GM10248 (cell line): ENCODE measurements around the gene CLASP1.

Experiments used
- CTCF ChIA-PET: fragments of 300-600 bp; sonication (Branson Sonifier 250); formaldehyde crosslinking; extraction: SDS; loops from one replicate; lab custom pipeline; 2021; ENCODE audit warnings: antibody characterized with exemption; lab: Yijun Ruan, JAX
- POLR2A ChIA-PET: fragments of 350-650 bp; sonication (Branson Sonifier 250); formaldehyde crosslinking; extraction: SDS; loops from one replicate; lab custom pipeline; 2020; ENCODE audit warnings: antibody characterized with exemption; lab: Yijun Ruan, JAX
- DNase-seq: peaks from one replicate; pipeline ENCODE4 v3.0.0; 2012; ENCODE audit errors: extremely low spot score
- TF ChIP-seq, protein P1 (sequence below): IDR thresholded peaks from 2 replicates; pipeline ENCODE4 v1.5.1; 2012; ENCODE audit warnings: mild to moderate bottlenecking, low read depth; ENCODE audit errors: extremely low read depth, missing control alignments, control extremely low read depth

CLASP1 gene

GRCh38 chr2:121417826-121418225 lies 231.4 kb downstream of the CLASP1 start:
- no peak for DNase-seq

GRCh38 chr2:121415727-121416126 lies 233.5 kb downstream of the CLASP1 start:
- DNase-seq = no peak
- CTCF ChIA-PET = interaction anchor here (1.0 to 1.6 kb wide), 2 partner anchors 13 to 15 kb away, joined by 3 to 5 read pairs; no protein-coding TSS in a partner anchor
- TF ChIP-seq, protein P1, sequence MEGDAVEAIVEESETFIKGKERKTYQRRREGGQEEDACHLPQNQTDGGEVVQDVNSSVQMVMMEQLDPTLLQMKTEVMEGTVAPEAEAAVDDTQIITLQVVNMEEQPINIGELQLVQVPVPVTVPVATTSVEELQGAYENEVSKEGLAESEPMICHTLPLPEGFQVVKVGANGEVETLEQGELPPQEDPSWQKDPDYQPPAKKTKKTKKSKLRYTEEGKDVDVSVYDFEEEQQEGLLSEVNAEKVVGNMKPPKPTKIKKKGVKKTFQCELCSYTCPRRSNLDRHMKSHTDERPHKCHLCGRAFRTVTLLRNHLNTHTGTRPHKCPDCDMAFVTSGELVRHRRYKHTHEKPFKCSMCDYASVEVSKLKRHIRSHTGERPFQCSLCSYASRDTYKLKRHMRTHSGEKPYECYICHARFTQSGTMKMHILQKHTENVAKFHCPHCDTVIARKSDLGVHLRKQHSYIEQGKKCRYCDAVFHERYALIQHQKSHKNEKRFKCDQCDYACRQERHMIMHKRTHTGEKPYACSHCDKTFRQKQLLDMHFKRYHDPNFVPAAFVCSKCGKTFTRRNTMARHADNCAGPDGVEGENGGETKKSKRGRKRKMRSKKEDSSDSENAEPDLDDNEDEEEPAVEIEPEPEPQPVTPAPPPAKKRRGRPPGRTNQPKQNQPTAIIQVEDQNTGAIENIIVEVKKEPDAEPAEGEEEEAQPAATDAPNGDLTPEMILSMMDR = no peak
- POLR2A ChIA-PET = no interaction called here

More at GRCh38 chr2:121417826-121418225, 231.4 kb downstream of the CLASP1 start:
- POLR2A ChIA-PET = no interaction called here
- TF ChIP-seq, protein P1 = no peak
- CTCF ChIA-PET = no interaction called here

DNA sequence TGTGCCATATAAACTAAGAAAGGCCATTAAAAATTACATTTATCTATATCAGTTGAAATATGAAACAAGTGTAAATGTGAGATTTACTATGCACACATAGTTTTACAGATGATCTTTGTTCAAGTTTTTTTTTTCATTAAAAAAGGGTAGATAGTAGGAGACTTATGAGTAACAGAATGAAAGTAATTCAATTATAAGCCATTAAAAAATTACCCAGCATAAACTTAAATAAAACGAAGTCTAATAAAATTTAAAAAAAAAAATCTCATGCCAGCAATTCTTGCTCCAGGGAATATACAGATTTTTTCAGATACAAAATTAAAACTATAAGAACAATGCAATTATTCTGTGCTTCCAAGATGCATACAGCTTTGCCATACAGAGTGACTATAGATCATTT lies 236.9 kb downstream of the CLASP1 start:
- TF ChIP-seq, protein P1 = no peak
- ChIA-PET POLR2A (no interaction called here), CTCF (interaction anchor here (1.1 to 2.9 kb wide), 5 partner anchors 8 to 56 kb away, joined by 3 to 13 read pairs (median 7); no protein-coding TSS in a partner anchor)

GRCh38 chr2:121409966-121410365 lies 239.3 kb downstream of the CLASP1 start:
- DNase-seq = no peak
- CTCF ChIA-PET = interaction anchor here (0.6 to 2.9 kb wide), 7 partner anchors 7 to 54 kb away, joined by 3 to 13 read pairs (median 6); no protein-coding TSS in a partner anchor
- POLR2A ChIA-PET = no interaction called here
- TF ChIP-seq, protein P1 = no peak

More for the DNA sequence above, 236.9 kb downstream of the CLASP1 start:
- DNase-seq = no peak

DNA sequence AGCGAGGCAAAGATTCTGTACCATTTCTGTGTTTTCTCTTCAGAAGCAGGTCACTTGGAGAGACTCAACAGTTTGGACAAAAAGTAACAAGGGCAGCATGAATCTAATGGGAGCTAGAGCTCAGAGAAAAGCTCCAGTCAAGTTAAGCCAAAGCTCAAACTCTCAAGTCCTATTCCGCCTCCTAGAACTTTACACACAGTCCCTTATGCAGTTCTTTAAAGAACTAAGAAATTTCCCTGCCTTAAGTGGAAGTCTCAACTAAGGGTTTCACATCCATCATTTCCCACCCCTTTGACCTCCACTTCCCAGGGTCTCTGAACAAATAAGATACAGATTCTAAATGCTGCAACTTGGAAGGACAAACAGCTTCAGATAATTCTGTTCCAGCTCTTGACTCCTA lies 239.9 kb downstream of the CLASP1 start:
- POLR2A ChIA-PET = no interaction called here
- TF ChIP-seq, protein P1 = no peak

GRCh38 chr2:121408641-121409040 lies 240.6 kb downstream of the CLASP1 start:
- no peak for DNase-seq
- ChIA-PET POLR2A (no interaction called here), CTCF (interaction anchor here (0.9 to 1.3 kb wide), 2 partner anchors 23 to 61 kb away, joined by 3 read pairs; no protein-coding TSS in a partner anchor)
- TF ChIP-seq, protein P1 = no peak

More for the DNA sequence above, 239.9 kb downstream of the CLASP1 start:
- no peak for DNase-seq
- CTCF ChIA-PET = interaction anchor here (0.7 to 2.9 kb wide), 5 partner anchors 12 to 60 kb away, joined by 3 to 12 read pairs (median 3); no protein-coding TSS in a partner anchor
